Fibroblast of lung (primary cell): ENCODE results near the gene BTBD1. TPM values are rescaled to one million over a fixed set of nuclear protein-coding genes. Genes with fewer than 3 reads are reported as not detected.

ENCODE experiments used
- DNase-seq, 2 donors: peaks; one replicate each; pipeline versions ENCODE4 v3.0.0 to v3.0.0-alpha.2; 2010; ENCODE audit warnings: low read depth in 2 of 2
- H2AFZ ChIP-seq: 2 replicates; pipeline ENCODE4 v1.5.1; 2012; ENCODE audit warnings: low read length, control low read depth, inconsistent platforms
- H3K27ac ChIP-seq: 2 replicates; pipeline ENCODE4 v1.5.1; 2011; ENCODE audit warnings: low read length, control low read depth; ENCODE audit not compliant: insufficient read depth
- H3K27me3 ChIP-seq: 2 replicates; pipeline ENCODE4 v1.5.1; 2011; ENCODE audit warnings: mild to moderate bottlenecking, low read length; ENCODE audit not compliant: control insufficient read depth, insufficient read depth
- H3K36me3 ChIP-seq: 2 replicates; pipeline ENCODE4 v1.5.1; 2011; ENCODE audit warnings: low read length; ENCODE audit not compliant: control insufficient read depth, insufficient read depth
- H3K4me1 ChIP-seq: 2 replicates; pipeline ENCODE4 v1.5.1; 2011; ENCODE audit warnings: low read length; ENCODE audit not compliant: control insufficient read depth, insufficient read depth; ENCODE audit errors: extremely low read depth
- H3K4me2 ChIP-seq: 2 replicates; pipeline ENCODE4 v1.5.1; 2011; ENCODE audit warnings: low read length, control low read depth; ENCODE audit not compliant: insufficient read depth; ENCODE audit errors: extremely low read depth
- H3K4me3 ChIP-seq, 4 experiments: fragments of 200-600 bp in 1 of 4; sonication (generic) in 1 of 4; replicated peaks in 1 of 4; 2 replicates each; pipeline ENCODE4 v1.5.1; 2011 to 2016; ENCODE audit warnings: low read length in 4 of 4, low read depth in 3 of 4, mild to moderate bottlenecking in 3 of 4, control low read depth in 2 of 4, inconsistent platforms in 1 of 4, mixed read lengths in 1 of 4; ENCODE audit not compliant: insufficient read depth in 1 of 4; ENCODE audit errors: control extremely low read depth in 1 of 4
- H3K79me2 ChIP-seq: 2 replicates; pipeline ENCODE4 v1.5.1; 2012; ENCODE audit warnings: mild to moderate bottlenecking, low read length, inconsistent platforms; ENCODE audit not compliant: control insufficient read depth, insufficient read depth
- H3K9ac ChIP-seq: 2 replicates; pipeline ENCODE4 v1.5.1; 2011; ENCODE audit warnings: mild to moderate bottlenecking, low read length, control low read depth; ENCODE audit not compliant: insufficient read depth
- H3K9me3 ChIP-seq: 2 replicates; pipeline ENCODE4 v1.5.1; 2012; ENCODE audit warnings: low read depth, low read length; ENCODE audit not compliant: control insufficient read depth, insufficient read depth
- H4K20me1 ChIP-seq: 2 replicates; pipeline ENCODE4 v1.5.1; 2011; ENCODE audit warnings: low read length; ENCODE audit not compliant: control insufficient read depth, insufficient read depth; ENCODE audit errors: extremely low read depth
- EZH2 ChIP-seq: IDR thresholded peaks from 2 replicates; pipeline ENCODE4 v1.5.1; 2012; ENCODE audit warnings: low read length, control low read depth, mild to moderate bottlenecking; ENCODE audit errors: missing control alignments
- polyA plus RNA-seq, 2 donors: library from polyadenylated mRNA; depleted of rRNA in 1 of 2; stranded (reverse) in 1 of 2; unstranded in 1 of 2; fragments of >200 nt; gene quantifications; 2 replicates each; pipeline ENCODE4 v1.2.1, GENCODE V29; 2011 to 2012; ENCODE audit warnings: missing spikeins in 1 of 2
- total RNA-seq: library from RNA; depleted of rRNA; stranded (reverse); fragments of >200 nt; gene quantifications from 2 replicates; pipeline ENCODE4 v1.2.1, GENCODE V29; 2014
- TF ChIP-seq, protein P1 (sequence below), 2 donors: IDR thresholded peaks in 1 of 2; conservative IDR thresholded peaks in 1 of 2; 1 replicate in 1 of 2; 2 replicates in 1 of 2; pipeline ENCODE4 v1.5.1; 2011 to 2012; ENCODE audit warnings: low read length in 2 of 2, control low read depth in 1 of 2, inconsistent platforms in 1 of 2, low read depth in 1 of 2, mild to moderate bottlenecking in 1 of 2

The BTBD1 gene
- total and polyA plus RNA-seq, 2 donors (not counting 1 experiment from before 2014, with no cell fraction given), result 84.0 to 105 TPM

DNA sequence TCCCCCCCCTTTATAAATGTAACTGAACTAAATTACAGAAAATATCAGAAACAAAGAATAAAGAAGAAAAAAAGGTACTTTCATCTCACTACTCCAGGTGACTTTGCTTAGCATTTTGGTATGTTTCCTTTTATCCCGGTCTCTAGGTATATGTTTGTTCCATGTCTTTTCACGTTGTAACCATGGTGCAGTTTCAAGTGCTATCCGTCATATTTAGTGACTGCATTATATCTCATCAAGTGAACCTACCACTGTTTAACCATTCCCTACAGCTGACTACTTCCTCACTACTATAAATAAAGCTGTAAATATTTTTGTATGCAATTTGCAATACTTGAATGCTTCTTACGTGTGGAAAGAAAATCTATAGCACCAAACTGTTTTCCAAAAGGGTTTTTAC, 2.2 kb downstream of the BTBD1 start:
- Histone ChIP-seq H3K4me3 (peak overlapping the region; percentile 87 to 95 (median 92)), H3K9me3 (no peaks in the 10 kb centered on the region), H3K27me3 (no peaks in the 10 kb centered on the region), H3K36me3 (peaks cover 1% of the 10 kb centered on the region), H3K79me2 (peaks cover 63% of the 10 kb centered on the region), H3K27ac (no peak overlapping the region), H4K20me1 (peaks cover 5% of the 10 kb centered on the region), H3K4me1 (peaks cover 3% of the 10 kb centered on the region), H2AFZ (no peak overlapping the region), H3K4me2 (peak overlapping the region; percentile 97), H3K9ac (no peak overlapping the region)
- TF ChIP-seq EZH2, result no peak
- TF ChIP-seq, protein P1, sequence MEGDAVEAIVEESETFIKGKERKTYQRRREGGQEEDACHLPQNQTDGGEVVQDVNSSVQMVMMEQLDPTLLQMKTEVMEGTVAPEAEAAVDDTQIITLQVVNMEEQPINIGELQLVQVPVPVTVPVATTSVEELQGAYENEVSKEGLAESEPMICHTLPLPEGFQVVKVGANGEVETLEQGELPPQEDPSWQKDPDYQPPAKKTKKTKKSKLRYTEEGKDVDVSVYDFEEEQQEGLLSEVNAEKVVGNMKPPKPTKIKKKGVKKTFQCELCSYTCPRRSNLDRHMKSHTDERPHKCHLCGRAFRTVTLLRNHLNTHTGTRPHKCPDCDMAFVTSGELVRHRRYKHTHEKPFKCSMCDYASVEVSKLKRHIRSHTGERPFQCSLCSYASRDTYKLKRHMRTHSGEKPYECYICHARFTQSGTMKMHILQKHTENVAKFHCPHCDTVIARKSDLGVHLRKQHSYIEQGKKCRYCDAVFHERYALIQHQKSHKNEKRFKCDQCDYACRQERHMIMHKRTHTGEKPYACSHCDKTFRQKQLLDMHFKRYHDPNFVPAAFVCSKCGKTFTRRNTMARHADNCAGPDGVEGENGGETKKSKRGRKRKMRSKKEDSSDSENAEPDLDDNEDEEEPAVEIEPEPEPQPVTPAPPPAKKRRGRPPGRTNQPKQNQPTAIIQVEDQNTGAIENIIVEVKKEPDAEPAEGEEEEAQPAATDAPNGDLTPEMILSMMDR (conservative IDR thresholded peaks at IDR 0.05 in 1 of 2, IDR thresholded peaks at IDR 0.05 in 1 of 2; ENCODE audit: low read depth in 1 of 2, low read length in 2 of 2), result no peak
- peak in 1 of 2 donors; percentile 36 for DNase-seq

DNA sequence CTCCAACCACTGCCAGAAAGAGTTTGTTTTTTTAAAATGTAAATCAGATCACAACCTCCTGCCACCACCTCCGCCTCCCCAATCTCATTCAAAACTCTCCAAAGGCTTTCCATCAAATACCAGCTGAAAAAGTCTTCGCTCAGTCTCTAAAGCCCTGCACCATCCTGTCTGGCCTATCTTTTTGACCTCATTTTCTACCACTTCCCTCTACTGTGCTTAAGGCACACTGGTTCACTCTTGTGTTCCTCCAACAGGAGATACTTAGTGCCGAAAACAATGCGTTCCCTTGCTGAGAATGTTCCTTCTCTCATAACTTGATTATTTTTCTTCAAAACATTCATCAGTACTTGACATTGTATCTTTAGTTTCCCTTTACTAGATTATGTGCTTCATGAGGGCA, 3.5 kb downstream of the BTBD1 start:
- no peak for DNase-seq
- TF ChIP-seq, protein P1 (conservative IDR thresholded peaks at IDR 0.05 in 1 of 2, IDR thresholded peaks at IDR 0.05 in 1 of 2; ENCODE audit: low read depth in 1 of 2, low read length in 2 of 2), result no peak
- no peak for TF ChIP-seq EZH2
- Histone ChIP-seq H3K4me1 (peaks cover 3% of the 10 kb centered on the region), H3K27ac (no peak overlapping the region), H2AFZ (no peak overlapping the region), H3K36me3 (peaks cover 1% of the 10 kb centered on the region), H3K27me3 (no peaks in the 10 kb centered on the region), H3K79me2 (peaks cover 73% of the 10 kb centered on the region), H4K20me1 (peaks cover 5% of the 10 kb centered on the region), H3K9me3 (no peaks in the 10 kb centered on the region), H3K4me2 (peak overlapping the region; percentile 97), H3K9ac (no peak overlapping the region), H3K4me3 (peak overlapping the region in 2 of 4 experiments; percentile 10 to 90)

DNA sequence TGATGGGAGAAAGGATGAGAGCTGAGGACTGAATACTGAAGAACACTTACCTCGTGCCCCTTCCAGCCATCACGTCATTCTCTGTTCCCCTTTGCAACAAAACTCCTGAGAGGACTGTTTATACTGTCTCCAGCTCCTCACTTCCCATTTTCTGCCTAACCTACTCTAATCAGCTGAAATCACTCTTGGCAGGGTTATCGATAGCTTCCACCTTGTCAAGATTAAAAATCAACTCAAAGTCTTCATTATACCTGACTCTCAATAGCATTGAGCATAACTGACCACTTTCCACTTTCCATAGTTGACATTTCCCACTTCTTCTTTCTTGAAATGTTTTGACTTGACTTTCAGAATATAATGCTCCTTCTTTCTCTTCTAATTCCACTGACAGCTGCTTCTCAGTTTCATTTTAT, 4.3 kb downstream of the BTBD1 start:
- no peak overlapping the region for H3K27ac ChIP-seq
- H3K4me1 ChIP-seq, result peaks cover 3% of the 10 kb centered on the region
- peaks cover 5% of the 10 kb centered on the region for H4K20me1 ChIP-seq
- DNase-seq, result no peak
- H3K4me2 ChIP-seq, result no peak overlapping the region
- H3K79me2 ChIP-seq, result peaks cover 79% of the 10 kb centered on the region
- no peak overlapping the region for H2AFZ ChIP-seq
- no peaks in the 10 kb centered on the region for H3K27me3 ChIP-seq
- no peaks in the 10 kb centered on the region for H3K9me3 ChIP-seq
- peaks cover 1% of the 10 kb centered on the region for H3K36me3 ChIP-seq
- no peak overlapping the region for H3K9ac ChIP-seq
- no peak overlapping the region for H3K4me3 ChIP-seq
- TF ChIP-seq, protein P1 (conservative IDR thresholded peaks at IDR 0.05 in 1 of 2, IDR thresholded peaks at IDR 0.05 in 1 of 2; ENCODE audit: low read depth in 1 of 2, low read length in 2 of 2), result no peak
- TF ChIP-seq EZH2, result no peak
